RWPE1 (cell line): ENCODE data around the gene AACS.
"Not testable (repeated sequence)": the region's sequence is repeated elsewhere in the genome, so short reads cannot be mapped to it uniquely, and the experiment has no call there.

Experiments
- CTCF ChIA-PET: fragments of 350-600 bp; sonication (Branson Sonifier 250); formaldehyde crosslinking; extraction: SDS; loops from one replicate; lab custom pipeline; 2021; lab: Yijun Ruan, JAX
- POLR2A ChIA-PET: fragments of 400-600 bp; formaldehyde crosslinking; extraction: SDS; loops from one replicate; lab custom pipeline; 2020; ENCODE audit warnings: antibody characterized with exemption; ENCODE audit not compliant: low non-redundant PET; lab: Yijun Ruan, JAX
- DNase-seq: peaks from one replicate; pipeline ENCODE4 v3.0.0; 2012; ENCODE audit warnings: low spot score
- H3K27ac ChIP-seq: fragments of 450-650 bp; 2 replicates; pipeline ENCODE4 v1.5.1; 2017
- CTCF ChIP-seq: fragments of 450-650 bp; conservative IDR thresholded peaks from 2 replicates; pipeline ENCODE4 v1.5.1; 2017; ENCODE audit warnings: low read depth, mild to moderate bottlenecking

AACS gene

GRCh38 chr12:125053821-125054220 is 11.4 kb upstream of the AACS start:
- TF ChIP-seq CTCF, result no peak
- ChIA-PET CTCF (no interaction called here), POLR2A (interaction anchor here (0.7 kb wide), 1 partner anchor 87 kb away, joined by 3 read pairs; no protein-coding TSS in a partner anchor)
- no peak for DNase-seq
- no peak overlapping the region for H3K27ac ChIP-seq

DNA sequence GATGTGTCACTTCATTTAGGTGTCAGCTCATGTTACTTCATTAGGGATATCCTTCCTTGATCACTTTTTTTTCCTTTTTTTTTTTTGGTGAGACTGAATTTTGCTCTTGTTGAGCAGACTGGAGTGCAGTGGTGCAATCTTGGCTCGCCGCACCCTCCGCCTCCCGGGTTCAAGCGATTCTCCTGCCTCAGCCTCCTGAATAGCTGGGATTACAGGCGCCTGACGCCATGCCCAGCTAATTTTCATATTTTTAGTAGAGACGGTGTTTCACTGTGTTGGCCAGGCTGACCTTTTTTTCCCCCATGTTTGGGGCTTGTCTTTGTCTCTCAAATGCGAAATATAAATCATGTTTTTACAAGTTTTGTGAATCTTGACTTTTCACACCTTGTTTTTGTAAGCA is 9.6 kb upstream of the AACS start:
- no peak overlapping the region for H3K27ac ChIP-seq
- no peak for TF ChIP-seq CTCF
- ChIA-PET CTCF (no interaction called here), POLR2A (no interaction called here)
- DNase-seq, result no peak

DNA sequence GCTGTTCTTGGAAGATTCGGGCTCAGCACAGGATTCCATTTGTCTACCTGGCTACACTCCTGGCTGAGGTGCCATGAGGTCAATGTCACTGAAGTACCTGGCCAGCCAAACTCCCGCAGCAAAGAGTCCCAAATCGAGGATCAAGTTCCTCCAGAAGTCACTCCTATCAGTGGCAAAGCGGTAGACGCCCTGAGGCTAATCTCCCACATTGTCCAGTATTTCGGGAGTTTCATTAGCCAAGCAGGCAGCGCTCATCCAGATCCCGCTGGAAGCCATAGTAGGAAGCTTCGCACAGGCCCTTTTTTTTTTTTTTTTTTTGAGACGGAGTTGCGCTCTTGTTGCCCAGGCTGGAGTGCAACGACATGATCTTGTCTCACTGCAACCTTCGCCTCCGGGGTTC is 8.9 kb upstream of the AACS start:
- DNase-seq, result no peak
- POLR2A ChIA-PET, result no interaction called here
- CTCF ChIA-PET, result no interaction called here
- H3K27ac ChIP-seq, result no peak overlapping the region
- TF ChIP-seq CTCF, result no peak

- ChIA-PET POLR2A (no interaction called here), CTCF (no interaction called here)
- DNase-seq, result no peak
- no peak overlapping the region for H3K27ac ChIP-seq
- no peak for TF ChIP-seq CTCF
Measured at GRCh38 chr12:125057708-125058107, 7.5 kb upstream of the AACS start.

- POLR2A ChIA-PET, result no interaction called here
- DNase-seq, result no peak
- TF ChIP-seq CTCF, result no peak
- CTCF ChIA-PET, result no interaction called here
- no peak overlapping the region for H3K27ac ChIP-seq
Measured at GRCh38 chr12:125061229-125061628, 4.0 kb upstream of the AACS start.

GRCh38 chr12:125063522-125063921 is 1.7 kb upstream of the AACS start:
- CTCF ChIA-PET, DNase-seq, H3K27ac ChIP-seq, POLR2A ChIA-PET: not testable (repeated sequence)

- H3K27ac ChIP-seq, result no peak overlapping the region
- CTCF ChIA-PET, result interaction anchor here (0.5 kb wide), 1 partner anchor 82 kb away, joined by 9 read pairs; no protein-coding TSS in a partner anchor
- DNase-seq, result no peak
- POLR2A ChIA-PET, result interaction anchor here (0.7 kb wide), 1 partner anchor 14 kb away, joined by 4 read pairs; no protein-coding TSS in a partner anchor
- no peak for TF ChIP-seq CTCF
Measured at GRCh38 chr12:125064492-125064891, 743 bp upstream of the AACS start.
